GM18870 (cell line): ENCODE results near the gene ABI1.

Source experiments
- ATAC-seq: cut with Tn5 transposase; IDR thresholded peaks from one replicate; pipeline ENCODE4 v1.9.1; 2021; ENCODE audit warnings: moderate library complexity; ENCODE audit not compliant: unreplicated experiment

Gene ABI1

DNA sequence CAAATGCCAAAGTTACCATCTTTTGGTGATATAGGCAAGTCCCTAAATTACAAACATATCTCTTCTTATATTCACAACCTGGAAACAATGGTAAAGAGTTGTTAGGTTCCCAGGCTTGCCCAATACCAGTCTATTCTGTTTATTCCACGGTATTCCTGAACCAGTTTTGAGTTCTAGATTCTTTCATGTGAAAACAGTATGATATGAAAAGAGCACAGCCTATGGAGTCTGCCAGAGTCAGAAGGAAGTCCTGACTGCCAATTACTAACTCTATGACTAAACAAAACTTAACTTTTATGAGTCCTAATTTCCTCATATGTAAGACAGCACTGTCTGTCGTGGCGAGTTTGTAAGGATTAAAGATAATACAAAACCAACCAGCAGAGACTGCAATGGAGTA, 5.6 kb downstream of the ABI1 start:
- ATAC-seq, result no peak

- no peak for ATAC-seq
Observed at GRCh38 chr10:26854524-26854923, 6.2 kb downstream of the ABI1 start.

DNA sequence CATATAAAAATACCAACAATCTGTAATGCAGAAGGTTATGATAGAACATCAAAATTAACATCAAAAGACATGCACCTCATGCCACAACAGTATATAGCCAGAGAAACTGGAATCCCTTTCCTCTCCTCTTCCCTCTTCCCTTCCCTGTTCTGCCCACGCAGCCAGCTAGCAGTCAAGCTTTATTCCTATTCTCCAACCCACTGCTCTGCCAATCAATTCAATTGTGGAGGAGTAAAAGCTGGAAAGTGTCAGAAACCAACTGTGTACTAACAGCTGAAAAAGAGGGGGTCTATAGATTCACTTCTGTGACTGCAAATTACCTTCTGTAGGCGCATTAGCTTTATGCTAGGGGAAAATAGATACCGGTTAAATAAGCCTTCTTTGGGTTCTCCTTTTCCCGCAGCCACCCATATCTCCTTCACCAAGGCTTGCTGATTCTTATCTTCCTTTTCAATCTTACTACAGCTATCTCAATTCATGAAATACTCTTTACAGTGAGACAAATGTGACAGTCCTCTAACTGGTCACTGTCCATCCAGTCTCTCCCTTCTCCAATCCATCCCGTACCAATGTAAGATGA, 16.3 kb downstream of the ABI1 start:
- no peak for ATAC-seq

- ATAC-seq, result no peak
Observed at GRCh38 chr10:26843736-26844135, 17.0 kb downstream of the ABI1 start.

GRCh38 chr10:26841733-26842317, 18.9 kb downstream of the ABI1 start:
- ATAC-seq, result no peak

- no peak for ATAC-seq
Observed at GRCh38 chr10:26840938-26841732, 19.6 kb downstream of the ABI1 start.

DNA sequence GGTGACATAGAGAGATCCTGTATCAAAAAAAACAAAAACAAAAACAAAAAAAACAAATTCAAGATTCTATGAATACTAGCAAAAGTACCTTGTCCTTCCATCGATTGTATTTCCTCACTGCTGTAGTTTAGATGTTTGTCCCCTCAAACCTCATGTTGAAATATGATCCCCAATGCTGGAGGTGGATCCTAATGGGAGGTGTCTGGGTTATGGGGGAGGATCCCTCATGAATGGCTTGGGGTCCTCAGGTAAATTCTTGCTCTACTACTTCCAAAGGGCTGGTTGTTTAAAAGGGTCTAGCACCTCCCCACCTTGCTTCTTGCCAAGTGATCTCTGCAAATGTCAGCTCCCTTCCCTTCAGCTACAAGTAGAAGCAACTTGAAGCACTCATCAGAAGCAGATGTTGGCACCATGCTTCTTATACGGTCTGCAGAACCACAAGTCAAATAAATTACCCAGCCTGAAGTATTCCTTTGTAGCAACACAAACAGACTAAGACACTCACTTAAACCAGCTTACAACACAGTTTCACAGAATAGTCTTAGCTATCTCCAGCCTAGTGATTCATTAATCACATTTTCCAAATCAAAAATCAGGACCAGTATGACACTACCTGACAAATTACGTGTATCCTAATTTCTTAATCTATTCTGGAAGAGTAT, 20.7 kb downstream of the ABI1 start:
- ATAC-seq, result no peak

GRCh38 chr10:26837139-26837538, 23.6 kb downstream of the ABI1 start:
- no peak for ATAC-seq

DNA sequence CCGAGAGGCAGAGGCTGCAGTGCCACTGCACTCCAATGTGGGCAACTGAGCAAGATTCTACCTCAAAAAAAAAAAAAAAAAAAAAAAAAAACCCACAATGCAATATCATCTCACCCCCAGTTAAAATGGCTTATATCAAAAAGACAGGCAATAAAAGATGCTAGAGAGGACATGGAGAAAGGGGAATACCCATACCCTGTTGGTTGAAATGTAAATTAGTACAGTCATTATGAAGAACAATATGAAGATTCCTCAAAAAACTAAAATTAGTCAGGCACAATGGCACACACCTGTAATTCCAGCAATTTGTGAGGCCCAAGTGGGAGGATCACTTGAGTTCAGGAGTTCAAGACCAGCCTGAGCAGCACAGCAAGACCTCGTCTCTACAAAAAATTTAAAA, 25.7 kb downstream of the ABI1 start:
- no peak for ATAC-seq

DNA sequence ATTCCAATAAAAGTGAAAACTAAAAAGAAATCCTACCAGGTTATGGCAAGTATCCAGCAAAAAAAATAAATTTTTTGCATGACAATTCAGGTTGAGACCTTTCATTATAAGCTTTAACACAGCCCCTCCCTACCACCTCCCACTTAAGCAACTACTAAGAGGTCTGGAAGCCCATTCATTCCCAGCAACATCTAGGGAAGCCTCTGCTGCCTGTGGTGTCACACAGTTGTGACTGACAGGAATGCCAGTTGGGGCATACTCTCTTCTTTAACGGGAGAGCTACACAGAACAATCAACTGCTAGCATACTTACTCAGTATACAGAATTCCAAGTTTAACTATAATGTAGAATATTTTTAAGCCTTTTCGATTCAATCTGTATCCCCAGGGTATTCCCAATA, 27.8 kb downstream of the ABI1 start:
- no peak for ATAC-seq

DNA sequence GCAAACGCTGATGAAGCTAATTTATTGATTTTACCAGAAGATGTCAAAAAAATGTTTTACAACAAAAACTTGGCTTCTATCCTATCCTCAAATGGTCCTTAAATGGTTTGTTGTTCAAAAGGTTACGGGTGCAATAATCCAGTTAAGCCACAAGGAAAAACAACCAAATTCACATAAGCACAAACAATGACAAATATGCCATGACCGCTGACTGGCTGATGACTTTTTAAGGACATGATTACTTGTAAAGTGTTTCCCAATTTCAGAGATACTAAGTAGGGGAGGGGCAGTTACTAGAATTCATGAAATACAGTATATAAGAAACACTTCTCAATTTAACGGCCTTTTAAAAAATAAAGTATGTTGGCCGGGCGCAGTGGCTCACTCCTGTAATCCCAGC, 28.8 kb downstream of the ABI1 start:
- ATAC-seq, result no peak

DNA sequence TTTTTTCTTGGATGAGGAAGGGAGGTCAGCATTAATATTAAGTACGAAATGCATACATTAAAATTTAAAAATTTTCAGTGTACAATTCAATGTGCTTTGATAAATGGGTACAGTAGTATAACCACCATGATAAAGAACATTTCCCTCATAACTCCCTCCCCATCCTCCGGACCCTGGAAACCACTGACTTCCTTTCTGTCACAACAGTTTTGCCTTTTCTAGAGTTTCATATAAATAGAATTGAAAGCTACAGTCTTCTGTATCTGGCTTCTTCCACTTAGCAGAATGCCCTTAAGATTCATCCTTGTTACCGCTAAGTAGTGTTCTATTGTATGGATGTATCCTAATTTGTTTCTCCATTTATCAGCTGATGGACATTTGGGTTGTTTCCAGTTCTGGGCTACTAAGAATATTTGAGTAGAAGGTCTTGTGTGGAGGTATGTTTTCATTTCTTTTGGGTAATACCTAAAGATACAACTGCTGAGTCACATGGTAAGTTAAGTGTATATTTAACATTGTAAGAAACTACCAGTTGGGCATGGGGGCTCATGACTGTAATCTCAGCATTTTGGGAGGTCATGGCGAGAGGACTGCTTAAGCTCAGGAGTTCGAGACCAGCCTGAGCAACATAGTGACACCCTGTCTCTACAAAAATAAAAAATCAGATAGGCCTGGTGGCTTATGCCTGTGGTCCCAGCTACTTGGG, 30.8 kb downstream of the ABI1 start:
- ATAC-seq, result no peak

DNA sequence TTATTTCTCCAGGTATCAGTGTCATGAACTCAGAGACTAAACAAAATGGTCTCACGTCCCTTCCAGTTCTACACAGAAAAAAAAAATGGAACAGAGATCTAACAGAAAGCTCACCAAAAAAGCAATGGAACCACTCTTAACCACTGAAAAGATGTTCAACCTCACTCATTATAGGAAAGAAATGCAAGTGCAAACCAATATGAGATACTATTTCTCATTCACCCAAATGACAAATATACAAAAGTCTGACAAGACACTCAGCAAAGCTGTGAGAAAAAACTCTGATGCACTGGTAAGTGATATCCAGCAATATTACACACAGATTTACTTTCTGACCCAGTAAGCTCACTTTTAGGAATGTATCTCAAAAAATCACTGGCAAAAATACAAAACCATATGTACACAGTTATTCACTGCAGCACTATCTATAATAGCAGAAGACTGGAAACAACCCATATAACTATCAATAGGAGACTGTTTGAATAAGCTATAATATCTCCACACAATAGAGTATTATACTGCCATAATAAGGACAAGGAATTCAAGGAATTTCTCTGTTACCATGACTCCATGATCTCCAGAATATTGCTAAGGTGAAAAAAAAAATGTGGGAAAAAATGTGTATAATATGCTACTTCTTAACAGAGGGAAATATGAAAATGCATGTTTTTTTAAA, 36.6 kb downstream of the ABI1 start:
- no peak for ATAC-seq

DNA sequence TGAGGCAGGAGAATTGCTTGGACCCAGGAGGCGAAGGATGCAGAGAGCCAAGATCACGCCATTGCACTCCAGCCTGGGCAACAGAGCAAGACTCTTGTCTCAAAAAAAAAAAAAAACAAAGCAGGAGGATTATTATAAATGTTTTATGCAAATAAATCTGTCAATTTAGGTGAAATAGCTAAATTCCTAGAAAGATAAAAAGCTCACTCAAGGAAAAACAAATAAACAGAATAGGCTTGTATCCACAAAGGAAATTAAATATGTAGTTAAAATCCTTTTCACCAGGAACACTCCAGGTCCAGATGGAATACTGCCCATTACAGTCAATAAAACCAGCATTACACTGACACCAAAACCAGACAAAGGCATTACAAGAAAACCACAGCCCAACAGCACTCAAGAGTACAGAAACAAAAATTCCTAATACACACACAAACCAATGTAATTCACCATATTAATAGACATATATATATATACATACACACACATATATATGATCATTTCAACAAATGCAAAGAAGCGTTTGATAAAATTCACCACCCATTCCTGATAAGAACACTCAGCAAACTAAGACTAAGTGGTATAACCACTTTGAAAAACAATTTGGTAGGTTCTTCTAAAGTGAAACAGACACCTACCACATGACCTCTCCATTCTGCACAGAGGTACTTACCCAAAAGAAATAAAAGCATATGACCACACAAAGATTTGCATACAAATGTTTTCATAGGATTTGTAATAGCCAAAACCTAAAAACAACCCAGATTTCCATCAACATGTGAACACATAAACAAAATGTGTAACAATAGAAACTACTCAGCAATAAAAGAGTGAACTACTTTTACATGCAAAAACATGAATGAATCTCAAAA, 38.8 kb downstream of the ABI1 start:
- ATAC-seq, result no peak

DNA sequence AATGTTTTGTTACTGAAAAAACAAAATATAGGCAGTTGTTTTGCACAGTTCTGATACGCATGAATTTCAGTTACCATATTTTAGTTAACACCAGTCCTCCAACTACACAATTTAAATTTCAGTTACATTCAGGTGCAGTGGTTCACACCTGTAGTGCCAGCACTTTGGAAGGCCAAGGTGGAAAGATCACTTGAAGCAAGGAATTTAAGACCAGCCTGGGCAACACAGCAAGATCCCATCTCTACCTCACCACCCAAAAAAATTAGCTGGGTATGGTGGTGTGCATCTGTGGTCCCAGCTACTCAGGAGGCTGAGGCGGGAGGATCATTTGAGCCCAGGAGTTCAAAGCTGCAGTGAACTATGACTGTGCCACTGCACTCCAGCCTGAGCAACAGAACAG, 45.3 kb downstream of the ABI1 start:
- no peak for ATAC-seq

DNA sequence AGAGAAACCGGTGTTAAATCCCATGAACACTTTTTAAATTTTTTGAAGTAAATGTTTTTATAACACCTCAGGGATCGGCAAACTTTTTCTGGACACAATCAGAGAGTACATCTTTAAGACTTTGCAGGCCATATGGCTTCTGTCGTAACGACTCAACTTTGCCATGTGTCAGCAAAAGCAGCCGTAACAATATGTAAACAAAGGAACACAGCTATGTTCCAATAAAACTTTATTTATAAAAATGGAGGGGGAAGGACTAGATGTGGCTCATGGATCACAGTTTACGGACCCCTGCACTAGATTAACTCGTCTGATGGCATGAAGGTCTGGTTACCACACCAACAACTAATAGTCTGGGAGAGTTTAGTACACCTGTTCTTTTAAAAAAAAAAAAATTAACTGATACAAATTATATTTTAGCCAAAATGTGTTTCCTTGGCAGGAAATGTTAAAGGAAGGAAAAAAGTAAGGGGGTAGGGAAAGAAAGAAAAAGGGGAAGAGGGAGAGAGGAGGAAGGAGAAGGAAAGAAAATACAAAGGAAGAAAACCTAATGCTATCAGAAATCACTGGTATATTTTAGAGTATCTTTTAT, 50.2 kb downstream of the ABI1 start:
- no peak for ATAC-seq

- no peak for ATAC-seq
Observed at GRCh38 chr10:26809973-26810372, 50.8 kb downstream of the ABI1 start.

GRCh38 chr10:26807532-26807931, 53.2 kb downstream of the ABI1 start:
- no peak for ATAC-seq

DNA sequence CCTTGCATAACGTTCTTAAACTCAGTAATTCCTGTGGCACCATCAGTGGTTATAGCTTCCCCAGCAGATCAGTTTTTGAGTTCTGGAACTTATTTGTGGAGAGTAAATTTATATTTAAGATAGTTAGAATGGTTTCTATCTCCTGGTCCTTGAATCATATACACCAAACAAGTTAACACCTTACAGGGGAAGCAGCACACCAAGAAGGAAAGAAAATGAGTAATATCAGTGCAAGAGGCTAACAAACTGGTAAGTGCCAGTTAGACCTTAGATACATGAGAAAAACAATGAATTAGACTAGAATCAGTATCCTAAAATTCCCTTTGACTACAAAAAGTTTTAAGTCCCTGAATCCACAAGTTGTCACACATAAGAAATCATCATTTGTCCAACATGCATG, 54.2 kb downstream of the ABI1 start:
- ATAC-seq, result peak; percentile 40
